Panc1 (cell line): Measurements from ENCODE around the gene OLFM3.

Source experiments
- CTCF ChIP-seq: fragments of 450-650 bp; IDR thresholded peaks from 2 replicates; pipeline ENCODE4 v1.5.1; 2017; ENCODE audit warnings: mild to moderate bottlenecking
- POLR2AphosphoS5 ChIP-seq: IDR thresholded peaks from 2 replicates; pipeline ENCODE4 v1.6.1; 2012; ENCODE audit warnings: mild to moderate bottlenecking, low read depth, low read length, moderate library complexity
- SIN3A ChIP-seq: IDR thresholded peaks from 2 replicates; pipeline ENCODE4 v1.6.1; 2012; ENCODE audit warnings: low read depth, mild to moderate bottlenecking, low read length, moderate library complexity, borderline replicate concordance; ENCODE audit not compliant: insufficient read depth
- TCF7L2 ChIP-seq: IDR thresholded peaks from 2 replicates; pipeline ENCODE4 v1.6.1; 2011; ENCODE audit warnings: mild to moderate bottlenecking, low read depth, low read length, inconsistent platforms

DNA sequence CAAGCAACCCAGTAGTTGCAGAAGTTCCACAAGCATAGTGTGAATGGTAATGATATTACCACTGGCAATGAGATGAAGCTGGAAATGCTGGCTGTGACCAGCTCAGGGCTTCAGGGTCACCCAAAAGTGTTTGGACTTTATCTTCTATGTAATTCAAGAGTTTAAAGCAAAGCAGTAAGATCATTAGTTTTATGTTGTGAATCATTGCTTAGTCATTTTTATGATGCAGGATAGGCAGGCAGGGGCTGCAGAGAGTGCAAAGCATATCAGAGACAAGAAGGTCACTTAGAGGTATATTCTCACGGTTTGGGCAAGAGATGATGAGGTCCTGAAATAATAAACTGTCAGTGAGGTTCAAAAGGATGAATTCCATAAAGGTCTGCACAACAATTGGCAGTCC lies 147.4 kb downstream of the OLFM3 start:
- TF ChIP-seq CTCF, result no peak
- TF ChIP-seq TCF7L2, result no peak
- TF ChIP-seq SIN3A, result no peak
- no peak for TF ChIP-seq POLR2AphosphoS5
